Lower leg skin (tissue), 4 donors: ENCODE measurements around the gene THYN1. TPM values are rescaled to one million over a fixed set of nuclear protein-coding genes. Genes with fewer than 3 reads are reported as not detected.
A peak's percentile ranks its signal among the peaks of the same experiment; 100 is the strongest.

Source experiments
- DNase-seq, 2 donors: peaks; one replicate each; pipeline ENCODE4 v3.0.0-alpha.2; 2019; ENCODE audit warnings: low spot score in 2 of 2
- H3K4me3 ChIP-seq: fragments of 200-600 bp; sonication (generic); 2 replicates; pipeline ENCODE4 v1.5.1; 2017; ENCODE audit warnings: mild to moderate bottlenecking, low read depth; ENCODE audit not compliant: poor library complexity, severe bottlenecking
- CTCF ChIP-seq, 3 donors: fragments of 450-650 bp; IDR thresholded peaks; one replicate each; pipeline ENCODE4 v1.5.1; 2016; ENCODE audit warnings: antibody characterized with exemption in 3 of 3, mild to moderate bottlenecking in 3 of 3, moderate library complexity in 2 of 3
- POLR2A ChIP-seq, 2 donors: fragments of 450-650 bp; IDR thresholded peaks; one replicate each; pipeline ENCODE4 v1.6.1; 2016 to 2017; ENCODE audit warnings: antibody characterized with exemption in 2 of 2, mild to moderate bottlenecking in 1 of 2, moderate library complexity in 1 of 2
- WGBS, 2 donors: methylation state at CpG; one replicate each; pipeline ENCODE4 v1.1.5; 2018; 5-methylcytosine and 5-hydroxymethylcytosine counted together
- intact Hi-C: fragments of 100-400 bp; cut with DNase I; formaldehyde crosslinking; loops from one replicate; pipeline ENCODE4 v1.15.0; 2023; ENCODE audit warnings: low total_unique reads
- total RNA-seq, 4 donors: library from RNA; depleted of rRNA; stranded (reverse); fragments of >200 nt; gene quantifications; one replicate each; pipeline ENCODE4 v1.1.0, GENCODE V29; 2016

THYN1 gene
- total RNA-seq, 4 donors from 2014 or later = 9.1 to 35.7 (median 26.2) TPM

GRCh38 chr11:134246678-134247077 lies 6.5 kb downstream of the THYN1 start:
- DNase-seq = no peak
- intact Hi-C loops = no loop called here
- WGBS, 2 donors = 81 to 83% methylated on average over 4 of the region's 4 CpGs
- no peak overlapping the region for H3K4me3 ChIP-seq
- TF ChIP-seq POLR2A (IDR thresholded peaks at IDR 0.05) (no peak), CTCF (IDR thresholded peaks at IDR 0.05) (no peak)

GRCh38 chr11:134246100-134246499 lies 7.1 kb downstream of the THYN1 start:
- TF ChIP-seq CTCF (IDR thresholded peaks at IDR 0.05) (no peak), POLR2A (IDR thresholded peaks at IDR 0.05) (no peak)
- H3K4me3 ChIP-seq = no peak overlapping the region
- intact Hi-C loops = no loop called here
- DNase-seq = no peak
- WGBS, 2 donors = 70 to 88% methylated on average over 11 of the region's 11 CpGs

- no peak for DNase-seq
- TF ChIP-seq POLR2A (IDR thresholded peaks at IDR 0.05) = no peak
- no peak for TF ChIP-seq CTCF (IDR thresholded peaks at IDR 0.05)
- WGBS, 2 donors = 91 to 92% methylated on average over 14 of the region's 14 CpGs
- intact Hi-C loops = no loop called here
- no peak overlapping the region for H3K4me3 ChIP-seq
These were observed 7.7 kb downstream of the THYN1 start for GRCh38 chr11:134245434-134245833.

- TF ChIP-seq CTCF (IDR thresholded peaks at IDR 0.05) (no peak), POLR2A (IDR thresholded peaks at IDR 0.05) (no peak)
- intact Hi-C loops = no loop called here
- H3K4me3 ChIP-seq = no peak overlapping the region
- no peak for DNase-seq
- 45 to 50% methylated on average over 7 of the region's 7 CpGs for WGBS, 2 donors
These were observed 8.6 kb downstream of the THYN1 start for GRCh38 chr11:134244593-134244992.

GRCh38 chr11:134243913-134244312 lies 9.2 kb downstream of the THYN1 start:
- DNase-seq = peak in 1 of 2 donors; percentile 61
- intact Hi-C loops = no loop called here
- TF ChIP-seq CTCF (IDR thresholded peaks at IDR 0.05) (no peak), POLR2A (IDR thresholded peaks at IDR 0.05) (no peak)
- no peak overlapping the region for H3K4me3 ChIP-seq
- 91% methylated on average over 4 of the region's 4 CpGs for WGBS, 2 donors

- no peak overlapping the region for H3K4me3 ChIP-seq
- DNase-seq = peak in 1 of 2 donors; percentile 60
- 85 to 89% methylated on average over 9 of the region's 9 CpGs for WGBS, 2 donors
- TF ChIP-seq CTCF (IDR thresholded peaks at IDR 0.05) (no peak), POLR2A (IDR thresholded peaks at IDR 0.05) (no peak)
- intact Hi-C loops = no loop called here
These were observed 10.8 kb downstream of the THYN1 start for GRCh38 chr11:134242376-134242775.
